Measurements from ENCODE around the gene TENM3.

Gene TENM3

DNA sequence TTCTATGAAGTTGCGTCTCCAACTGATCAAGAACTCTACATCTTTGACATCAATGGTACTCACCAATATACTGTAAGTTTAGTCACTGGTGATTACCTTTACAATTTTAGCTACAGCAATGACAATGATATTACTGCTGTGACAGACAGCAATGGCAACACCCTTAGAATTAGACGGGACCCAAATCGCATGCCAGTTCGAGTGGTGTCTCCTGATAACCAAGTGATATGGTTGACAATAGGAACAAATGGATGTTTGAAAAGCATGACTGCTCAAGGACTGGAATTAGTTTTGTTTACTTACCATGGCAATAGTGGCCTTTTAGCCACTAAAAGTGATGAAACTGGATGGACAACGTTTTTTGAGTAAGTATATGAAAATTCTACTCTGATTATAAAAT lies 511.7 kb downstream of the TENM3 start:
- DNase-seq, result no peak

DNA sequence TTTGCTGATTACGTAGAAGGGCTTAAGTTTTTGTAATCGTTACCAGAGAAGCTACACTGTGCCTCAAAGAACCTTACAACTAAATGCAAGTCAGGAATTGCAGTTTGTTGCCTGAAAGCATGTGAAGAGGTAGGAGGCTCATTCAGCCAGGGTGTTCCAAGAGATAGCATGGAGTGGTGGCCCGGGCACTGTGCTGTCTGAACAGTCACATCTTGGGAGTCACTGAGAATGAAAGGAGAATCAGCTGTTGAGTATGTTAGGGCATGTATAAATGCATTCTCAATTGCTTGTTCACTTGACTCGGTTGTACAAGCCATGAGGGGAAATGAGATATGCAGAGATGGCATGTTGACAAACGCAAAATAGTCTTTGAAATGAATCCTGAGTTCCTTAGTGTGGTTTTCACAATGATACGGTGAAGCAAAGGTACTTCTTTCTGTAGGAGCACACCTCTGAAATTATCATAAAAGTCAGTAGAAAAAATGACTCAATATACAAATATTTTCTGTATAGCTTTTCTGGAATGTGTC lies 513.0 kb downstream of the TENM3 start:
- DNase-seq, result no peak

DNA sequence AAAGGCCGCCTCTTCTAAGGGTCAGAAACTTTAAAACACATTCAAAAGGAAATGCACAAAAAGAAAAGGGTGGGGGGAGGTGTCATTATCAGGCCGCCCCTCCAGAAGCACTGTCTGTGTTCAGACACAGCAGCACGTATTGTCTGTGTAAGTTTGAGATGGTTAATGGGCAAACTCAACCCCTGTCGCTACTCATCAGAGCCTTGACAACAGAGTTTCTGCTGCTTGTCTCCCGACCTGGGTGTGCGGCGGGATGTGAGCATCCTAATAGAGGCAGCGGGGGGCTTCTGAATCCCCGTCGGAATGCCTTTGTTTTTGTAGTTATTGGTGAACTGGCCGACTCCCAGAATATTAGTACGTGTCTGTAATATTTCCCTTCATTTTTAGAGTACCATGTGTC lies 515.1 kb downstream of the TENM3 start:
- no peak for DNase-seq

DNA sequence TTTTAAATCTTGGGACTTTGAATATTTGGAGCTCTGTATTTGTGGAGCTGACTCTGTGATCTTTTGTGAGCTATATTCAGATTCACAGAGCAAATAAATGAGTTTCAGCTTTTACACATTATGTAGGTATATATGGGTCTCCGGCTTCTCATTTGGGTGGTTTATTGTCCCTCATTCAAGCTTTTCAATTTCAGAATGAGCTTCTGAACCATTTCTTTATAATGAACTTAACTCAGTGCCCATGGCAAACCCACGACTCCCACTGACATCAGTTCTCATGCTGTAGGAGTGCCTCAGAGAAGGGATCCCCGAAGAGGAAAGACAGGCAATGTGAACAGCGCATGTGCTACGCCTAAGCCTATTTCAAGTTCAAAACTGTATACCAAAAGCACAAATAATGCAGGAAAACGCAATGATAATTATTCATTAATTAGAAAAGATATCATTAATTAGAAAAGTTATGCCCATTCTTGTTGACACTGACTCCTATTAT lies 517.4 kb downstream of the TENM3 start:
- no peak for DNase-seq

DNA sequence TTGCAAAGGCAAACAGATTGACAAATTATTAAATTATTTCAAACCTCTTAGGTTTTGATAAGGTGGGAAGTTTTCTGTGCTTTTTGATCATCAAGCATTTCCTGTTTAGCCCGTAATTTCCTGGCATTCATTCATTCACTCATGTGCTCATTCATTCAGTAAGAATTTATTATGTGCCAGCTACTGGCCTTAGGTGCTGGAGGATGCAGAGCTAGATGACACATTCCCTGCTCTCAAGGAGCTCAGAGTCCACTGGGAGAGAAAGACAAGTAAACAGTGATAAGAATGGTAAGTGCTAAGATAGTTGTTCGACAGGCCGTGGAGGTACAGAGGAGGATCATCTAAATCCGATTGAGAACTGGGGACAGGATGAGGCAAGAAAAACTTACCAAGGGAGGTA lies 520.9 kb downstream of the TENM3 start:
- no peak for DNase-seq

DNA sequence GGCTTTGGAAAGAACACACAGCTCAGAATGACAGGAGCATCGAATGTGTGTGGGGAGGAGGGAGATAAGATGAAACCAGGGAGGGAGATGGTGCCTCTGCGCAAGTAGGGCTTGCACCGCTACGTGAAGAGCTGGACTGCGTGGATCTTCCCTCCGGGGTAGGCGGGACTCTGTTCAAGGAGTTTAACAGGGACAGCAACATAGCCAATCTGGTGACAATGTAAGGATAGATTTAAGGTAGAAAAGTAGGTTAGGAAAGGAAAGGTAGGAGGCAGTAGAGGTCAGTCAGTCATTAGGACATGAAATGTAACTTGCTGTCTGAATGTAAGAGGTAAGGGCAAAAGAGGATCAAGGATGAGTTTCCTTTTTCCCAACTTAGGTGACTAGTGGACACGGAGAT lies 521.4 kb downstream of the TENM3 start:
- no peak for DNase-seq

DNA sequence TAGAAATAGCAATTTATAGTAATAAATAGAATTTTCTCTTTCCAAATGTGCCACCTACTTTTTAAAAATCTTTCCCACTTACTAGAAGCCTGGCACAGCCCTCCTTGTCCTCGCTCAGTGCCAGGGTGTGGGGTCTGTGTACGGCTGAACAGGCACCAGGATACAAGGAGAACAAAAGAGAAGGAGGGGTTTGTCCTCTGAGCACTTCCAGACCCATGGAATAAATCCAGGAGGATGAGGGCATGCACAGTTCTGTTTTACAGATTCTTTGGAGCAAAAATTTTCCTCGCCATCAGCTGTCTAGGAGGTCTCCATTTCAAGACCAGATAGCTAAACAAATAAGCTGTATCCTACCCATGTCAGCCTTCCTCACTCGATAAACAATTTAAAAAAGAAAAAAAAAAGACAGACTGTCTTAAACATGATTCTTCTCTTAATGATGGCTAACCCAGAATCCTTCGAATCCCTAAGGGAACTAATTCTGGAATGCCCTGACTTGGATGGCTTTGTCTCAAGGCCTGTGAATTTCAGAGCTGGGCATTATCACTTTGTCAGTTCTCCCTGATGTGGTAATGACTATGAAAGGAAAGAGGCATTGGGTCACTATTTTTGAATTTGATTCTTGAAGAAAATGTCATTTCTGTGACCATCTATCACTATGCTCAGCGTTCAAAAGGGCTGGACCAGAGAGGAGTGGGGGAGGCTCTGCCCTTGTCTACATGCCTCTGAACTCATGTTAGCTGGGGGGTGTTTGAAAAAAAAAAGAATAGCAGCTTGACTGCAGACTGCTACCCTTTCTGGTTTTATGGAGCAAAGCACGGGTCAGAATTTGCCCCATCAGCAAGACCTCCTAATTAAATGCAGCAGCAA lies 523.0 kb downstream of the TENM3 start:
- DNase-seq, result no peak

DNA sequence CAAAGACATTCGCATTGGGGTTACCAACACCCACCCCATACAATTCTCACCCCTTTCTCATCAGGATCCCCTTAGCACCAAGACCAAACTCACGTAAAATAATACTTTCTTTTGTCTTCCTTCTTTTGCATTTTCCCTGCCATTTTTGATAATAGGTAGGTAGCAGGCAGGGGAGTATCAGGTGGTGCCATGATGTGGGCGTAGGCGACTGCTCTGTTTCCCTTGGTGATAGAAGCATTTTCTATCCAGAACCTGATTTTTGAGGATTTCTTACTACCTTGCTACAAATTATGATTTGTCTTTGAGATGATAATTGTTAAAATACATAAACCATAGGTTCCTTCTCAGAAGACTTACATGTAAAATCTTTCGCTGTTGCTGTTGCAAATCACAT lies 523.7 kb downstream of the TENM3 start:
- DNase-seq, result no peak

DNA sequence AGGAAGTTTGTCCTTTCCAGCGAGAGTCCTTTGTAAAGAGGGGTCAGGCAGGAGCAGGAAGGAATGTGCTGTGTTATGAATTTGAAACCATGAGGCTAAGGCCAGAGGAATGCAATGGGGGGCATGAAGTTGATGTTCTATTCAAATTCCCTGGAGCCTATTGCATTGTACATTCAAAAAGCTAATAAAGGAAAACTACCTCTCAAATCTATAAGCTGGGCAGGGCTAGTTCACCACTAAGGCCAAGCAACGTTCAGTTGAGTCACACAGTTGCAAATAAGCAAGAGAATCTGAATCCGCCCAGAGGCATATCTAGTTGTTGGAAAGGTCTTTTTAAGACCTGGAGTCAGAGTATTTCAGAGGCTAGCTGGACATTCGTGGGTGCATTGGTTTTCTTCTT lies 525.6 kb downstream of the TENM3 start:
- DNase-seq, result no peak

DNA sequence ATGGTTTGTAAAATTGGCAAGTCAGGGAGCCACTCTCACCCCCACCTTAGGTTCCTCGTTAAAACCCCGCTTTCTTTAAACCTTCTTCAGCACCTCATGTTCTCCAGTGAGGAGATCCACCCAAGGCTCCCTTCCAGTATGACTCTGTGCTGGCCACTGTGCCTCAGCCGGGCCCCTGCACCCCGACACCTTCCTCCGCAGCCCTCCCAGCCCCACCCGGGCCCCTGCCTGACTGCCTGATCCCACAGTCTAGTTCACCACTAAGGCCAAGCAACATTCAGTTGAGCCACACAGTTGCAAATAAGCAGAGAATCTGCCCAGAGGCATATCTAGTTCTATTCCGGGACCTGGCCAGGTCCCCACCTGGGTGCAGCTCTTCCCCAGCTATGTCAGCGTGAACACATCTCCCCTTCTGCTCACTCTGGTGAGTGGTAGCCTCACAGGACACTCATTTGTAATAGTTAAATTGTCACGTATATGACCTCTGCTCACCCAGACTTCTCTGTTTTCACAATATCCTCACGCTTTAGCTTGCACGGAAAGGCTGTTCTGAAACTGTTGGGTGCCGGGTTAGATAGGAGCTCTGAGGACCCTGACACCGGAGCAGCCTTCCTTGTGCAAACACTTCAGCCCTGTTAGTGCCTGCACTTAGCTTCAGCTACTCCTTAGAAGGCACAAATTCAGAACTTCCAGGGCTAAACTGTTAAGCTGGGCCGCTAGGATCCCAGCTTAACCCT lies 527.2 kb downstream of the TENM3 start:
- DNase-seq, result peak; percentile 56

DNA sequence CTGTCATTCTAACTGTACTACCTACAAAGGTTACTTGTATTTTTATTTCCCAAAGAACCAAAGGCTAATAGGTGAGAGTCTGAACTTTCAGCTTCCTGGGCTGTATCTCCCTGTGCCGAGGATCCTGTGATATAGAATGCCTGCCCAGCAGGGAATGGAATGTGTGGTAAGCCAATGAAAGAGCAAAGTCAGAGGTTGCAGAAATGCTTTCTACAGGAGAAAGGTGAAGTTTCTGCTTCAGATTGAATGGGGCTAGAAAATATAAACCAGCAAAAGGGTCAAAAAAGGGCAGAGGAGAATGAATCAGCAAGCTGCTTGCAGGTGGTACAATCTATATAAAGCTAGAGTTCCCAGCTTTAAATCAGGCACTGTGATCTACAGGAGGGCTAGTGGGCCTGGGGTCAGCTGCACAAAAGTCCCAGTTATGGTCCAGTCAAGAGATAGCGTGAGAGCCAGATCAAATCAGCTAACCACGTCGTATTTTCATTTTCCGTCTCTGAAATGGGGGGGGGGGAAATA lies 527.9 kb downstream of the TENM3 start:
- DNase-seq, result no peak

DNA sequence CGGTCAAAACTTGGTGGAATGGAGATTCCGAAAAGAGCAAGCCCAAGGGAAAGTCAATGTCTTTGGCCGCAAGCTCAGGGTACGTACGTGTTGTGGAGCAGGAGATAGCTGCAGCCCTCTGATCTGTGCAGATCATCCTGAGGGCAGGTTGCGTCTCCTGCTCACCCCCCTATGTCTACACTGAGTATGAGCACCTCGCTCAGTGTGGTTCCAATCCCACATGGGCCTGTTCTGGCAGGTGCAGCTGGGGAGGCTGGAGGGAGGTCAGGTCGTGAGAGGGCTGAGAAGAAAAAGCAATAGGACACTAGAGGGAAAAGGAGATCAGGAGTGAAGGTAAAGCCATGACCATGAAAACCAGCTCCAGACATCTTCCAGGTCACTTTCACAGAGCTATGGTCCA lies 531.9 kb downstream of the TENM3 start:
- DNase-seq, result no peak

DNA sequence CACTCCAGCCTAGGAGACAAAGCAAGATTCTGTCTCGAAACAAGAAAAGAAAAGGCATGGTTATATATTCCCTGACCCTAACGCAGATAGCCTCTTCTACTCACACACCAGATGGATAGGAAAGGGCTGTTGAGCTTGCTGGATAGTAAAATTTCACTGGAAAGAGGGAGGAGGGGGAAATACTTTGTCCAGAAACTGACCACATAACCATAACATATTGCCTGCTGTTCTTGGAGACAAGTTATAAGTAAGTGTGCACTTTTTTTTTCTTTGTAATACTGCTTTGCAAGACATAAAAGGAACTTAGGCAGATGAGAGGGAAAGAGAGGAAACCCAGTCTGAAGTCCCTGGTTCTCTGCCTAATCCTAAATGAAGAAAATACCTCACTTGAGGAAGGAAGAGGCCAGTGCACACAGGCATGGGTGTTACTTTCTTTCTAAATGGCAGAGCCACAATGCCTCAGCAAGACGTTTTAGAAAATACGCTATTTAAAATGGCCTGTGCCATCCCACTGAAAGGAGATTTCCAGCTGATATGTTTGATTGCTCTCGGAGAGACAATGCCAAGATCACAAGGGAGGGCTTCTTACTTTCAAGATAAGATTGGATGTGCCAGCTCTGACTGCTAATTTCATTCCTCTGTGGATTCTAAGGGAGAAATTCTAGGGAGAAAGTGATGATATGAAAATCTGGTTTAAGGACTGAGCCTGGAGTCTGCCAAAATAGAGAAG lies 533.3 kb downstream of the TENM3 start:
- DNase-seq, result no peak

DNA sequence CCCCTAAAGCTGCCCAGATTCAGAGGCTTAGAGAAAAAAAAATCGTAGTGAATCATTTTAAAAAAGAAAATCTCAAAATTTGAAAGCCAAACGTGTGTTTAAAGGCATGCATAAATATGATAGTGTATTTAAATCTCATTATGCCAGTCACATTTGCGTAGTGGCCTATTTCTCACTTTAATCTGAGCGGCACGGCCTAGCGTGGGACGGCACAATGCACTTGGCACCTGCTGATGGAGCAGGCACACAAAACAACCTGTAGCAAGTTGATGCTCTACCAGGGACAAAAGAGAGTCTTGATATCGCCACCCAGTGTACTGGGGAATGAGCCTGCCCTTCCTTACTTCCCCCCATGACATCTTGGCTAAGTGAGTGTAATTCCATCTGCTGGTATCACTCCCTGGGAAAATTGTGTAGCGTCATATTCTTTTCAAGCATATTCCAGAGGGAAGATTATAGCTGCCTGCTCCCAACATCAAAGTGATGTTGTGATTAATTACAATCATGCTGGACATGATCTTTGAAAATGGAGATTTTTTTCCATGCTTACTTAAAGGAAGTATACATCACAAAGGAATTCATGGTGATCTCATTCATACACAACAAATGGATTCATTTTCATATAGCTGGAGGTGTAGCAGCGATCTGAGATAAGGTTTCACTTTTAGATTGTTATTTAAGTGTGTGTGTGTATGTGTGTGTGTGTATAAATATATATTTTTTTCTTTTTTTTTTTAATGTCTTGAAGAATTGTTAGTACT lies 535.2 kb downstream of the TENM3 start:
- no peak for DNase-seq

DNA sequence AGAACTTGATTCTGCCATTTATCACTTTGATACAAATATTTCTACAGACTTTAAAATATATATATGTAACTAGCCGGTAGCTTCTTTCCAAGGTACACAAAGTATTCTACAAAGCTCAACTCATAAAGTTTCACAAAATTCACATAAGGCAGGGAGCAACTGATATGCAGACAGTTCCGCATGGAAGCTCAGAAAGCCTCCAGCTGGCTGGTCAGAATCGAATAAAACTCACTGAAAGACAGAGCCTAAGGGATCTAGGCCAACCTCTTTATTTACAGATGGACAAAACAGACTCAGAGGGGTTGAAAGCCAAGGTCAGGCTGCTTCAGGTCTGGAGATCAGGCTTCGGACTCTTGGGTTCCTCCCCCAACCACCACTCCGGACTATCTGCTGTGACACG lies 543.8 kb downstream of the TENM3 start:
- DNase-seq, result no peak

DNA sequence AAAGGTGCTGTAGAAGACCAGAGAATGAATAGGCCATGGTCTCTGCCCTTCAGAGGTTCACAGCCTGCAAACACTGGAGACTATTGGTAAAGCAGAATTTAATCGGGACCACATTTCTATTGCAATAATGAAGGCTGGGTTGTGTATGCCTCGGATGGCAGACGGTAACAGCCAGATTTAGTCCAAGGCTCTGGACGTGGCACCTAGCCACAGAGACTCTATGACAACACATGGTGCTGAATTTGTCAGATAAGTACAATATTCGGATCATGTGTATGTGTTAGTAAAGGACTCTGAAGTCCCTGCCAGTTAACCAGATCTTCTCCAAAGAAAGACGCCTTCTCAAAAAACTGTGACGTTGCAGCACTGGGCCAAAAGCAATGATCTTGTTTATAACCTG lies 545.0 kb downstream of the TENM3 start:
- DNase-seq, result no peak

DNA sequence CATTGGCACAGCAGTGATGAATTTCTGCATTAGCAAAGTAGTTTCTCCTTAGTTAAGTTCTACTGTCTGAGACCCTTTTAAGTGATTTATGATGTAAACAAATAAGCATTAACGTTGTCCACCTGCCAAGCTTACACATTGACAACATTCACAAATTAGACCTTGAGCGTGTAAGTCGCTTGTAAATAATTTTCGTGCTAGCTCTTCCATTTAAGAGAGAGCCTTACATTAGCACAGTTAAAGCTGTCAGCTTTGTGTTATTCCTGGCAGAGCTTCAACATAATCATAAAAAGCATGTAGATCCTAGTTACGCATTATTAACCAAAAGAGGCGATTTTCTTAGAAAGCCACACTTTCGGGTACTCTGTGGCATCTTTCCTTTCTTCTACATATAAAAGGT lies 546.3 kb downstream of the TENM3 start:
- no peak for DNase-seq

DNA sequence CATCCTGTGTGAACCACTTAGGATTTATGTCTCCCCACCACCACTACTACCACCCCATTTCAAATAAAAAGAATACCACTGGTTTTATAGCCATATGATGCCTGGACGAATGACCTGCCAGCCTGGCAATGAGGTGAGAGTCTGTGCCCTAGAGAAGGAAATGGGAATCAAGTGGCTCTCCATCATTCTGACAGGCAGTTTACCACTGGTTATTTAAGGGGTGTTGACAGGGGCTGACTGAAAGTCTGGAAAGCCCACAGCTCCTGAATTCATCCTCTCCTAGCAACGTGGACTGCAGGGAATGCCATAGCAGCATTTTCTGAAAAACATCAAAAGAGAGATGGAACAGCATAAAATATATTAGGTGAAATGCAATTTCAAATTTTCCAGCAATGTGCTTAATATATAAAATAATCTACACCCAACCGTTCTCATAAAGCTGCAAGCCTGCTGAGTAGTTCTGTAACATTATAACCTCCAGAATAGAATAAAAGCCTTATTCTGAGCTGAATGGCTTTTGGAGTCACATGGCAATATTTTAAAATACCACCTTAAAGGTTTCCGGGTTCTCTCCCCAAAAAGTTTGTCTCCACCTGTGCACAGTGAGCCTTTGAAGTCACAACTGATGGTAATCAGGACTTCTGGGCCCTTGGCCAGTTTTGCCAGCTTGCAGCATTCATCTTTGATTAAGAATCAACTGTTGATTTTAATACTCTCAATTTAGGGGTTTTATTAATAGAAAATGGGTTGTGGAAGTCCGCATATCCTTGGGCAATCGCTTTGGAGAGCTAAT lies 552.4 kb downstream of the TENM3 start:
- DNase-seq, result no peak

DNA sequence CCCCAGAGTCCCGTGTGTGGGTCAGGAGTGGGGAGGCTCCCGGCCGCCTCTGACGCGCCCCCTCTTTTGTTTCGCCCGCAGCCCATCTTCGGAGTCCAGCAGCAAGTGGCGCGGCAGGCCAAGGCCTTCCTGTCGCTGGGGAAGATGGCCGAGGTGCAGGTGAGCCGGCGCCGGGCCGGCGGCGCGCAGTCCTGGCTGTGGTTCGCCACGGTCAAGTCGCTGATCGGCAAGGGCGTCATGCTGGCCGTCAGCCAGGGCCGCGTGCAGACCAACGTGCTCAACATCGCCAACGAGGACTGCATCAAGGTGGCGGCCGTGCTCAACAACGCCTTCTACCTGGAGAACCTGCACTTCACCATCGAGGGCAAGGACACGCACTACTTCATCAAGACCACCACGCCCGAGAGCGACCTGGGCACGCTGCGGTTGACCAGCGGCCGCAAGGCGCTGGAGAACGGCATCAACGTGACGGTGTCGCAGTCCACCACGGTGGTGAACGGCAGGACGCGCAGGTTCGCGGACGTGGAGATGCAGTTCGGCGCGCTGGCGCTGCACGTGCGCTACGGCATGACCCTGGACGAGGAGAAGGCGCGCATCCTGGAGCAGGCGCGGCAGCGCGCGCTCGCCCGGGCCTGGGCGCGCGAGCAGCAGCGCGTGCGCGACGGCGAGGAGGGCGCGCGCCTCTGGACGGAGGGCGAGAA lies 556.5 kb downstream of the TENM3 start:
- DNase-seq, result no peak

DNA sequence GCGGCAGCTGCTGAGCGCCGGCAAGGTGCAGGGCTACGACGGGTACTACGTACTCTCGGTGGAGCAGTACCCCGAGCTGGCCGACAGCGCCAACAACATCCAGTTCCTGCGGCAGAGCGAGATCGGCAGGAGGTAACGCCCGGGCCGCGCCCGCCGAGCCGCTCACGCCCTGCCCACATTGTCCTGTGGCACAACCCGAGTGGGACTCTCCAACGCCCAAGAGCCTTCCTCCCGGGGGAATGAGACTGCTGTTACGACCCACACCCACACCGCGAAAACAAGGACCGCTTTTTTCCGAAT lies 557.0 kb downstream of the TENM3 start:
- no peak for DNase-seq

DNA sequence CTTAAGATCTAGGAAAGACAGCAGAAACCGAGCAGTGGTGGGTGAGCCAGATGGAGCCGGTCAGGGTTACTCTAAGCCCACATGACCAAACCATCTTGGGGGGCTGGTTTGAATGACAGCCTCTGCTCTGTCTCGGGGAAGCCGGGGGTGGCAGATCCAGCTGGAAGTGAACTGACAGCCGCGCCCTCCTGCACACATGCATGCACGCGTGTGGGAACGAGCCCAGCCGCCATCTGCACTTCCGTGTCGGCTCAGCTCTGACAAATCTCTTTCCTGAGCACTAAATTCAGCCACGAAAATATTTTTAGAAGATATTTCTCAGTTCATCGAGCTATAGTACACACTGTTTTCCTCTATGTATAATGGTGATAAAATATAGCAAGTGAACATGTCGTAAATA lies 558.4 kb downstream of the TENM3 start:
- DNase-seq, result no peak
